ENCODE results near the gene MAG.

MAG gene

DNA sequence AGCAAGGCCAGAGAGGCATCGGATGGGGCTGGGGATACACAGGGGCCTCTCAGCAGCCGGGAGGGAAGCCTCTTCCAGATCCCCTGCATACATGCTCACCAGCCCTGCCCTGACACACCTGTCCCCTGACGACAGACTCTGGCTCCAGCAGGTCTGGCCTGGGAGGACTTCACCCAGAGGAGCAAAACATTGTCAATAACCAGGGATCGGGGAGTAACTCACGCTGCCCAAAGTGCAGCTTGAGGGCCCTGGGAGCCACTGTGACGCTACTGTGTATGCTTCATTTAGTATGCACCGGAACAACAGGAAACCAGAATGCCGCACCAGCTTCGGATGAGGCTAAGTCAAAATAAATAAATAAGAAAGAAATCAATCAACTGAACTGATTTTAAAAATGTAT, 24.6 kb downstream of the MAG start:
- DNase-seq (ENCODE audit: low read depth, low spot score), result no peak

- no peak for DNase-seq (ENCODE audit: low read depth, low spot score)
Observed at GRCh38 chr19:35317464-35318043, 25.6 kb downstream of the MAG start.

DNA sequence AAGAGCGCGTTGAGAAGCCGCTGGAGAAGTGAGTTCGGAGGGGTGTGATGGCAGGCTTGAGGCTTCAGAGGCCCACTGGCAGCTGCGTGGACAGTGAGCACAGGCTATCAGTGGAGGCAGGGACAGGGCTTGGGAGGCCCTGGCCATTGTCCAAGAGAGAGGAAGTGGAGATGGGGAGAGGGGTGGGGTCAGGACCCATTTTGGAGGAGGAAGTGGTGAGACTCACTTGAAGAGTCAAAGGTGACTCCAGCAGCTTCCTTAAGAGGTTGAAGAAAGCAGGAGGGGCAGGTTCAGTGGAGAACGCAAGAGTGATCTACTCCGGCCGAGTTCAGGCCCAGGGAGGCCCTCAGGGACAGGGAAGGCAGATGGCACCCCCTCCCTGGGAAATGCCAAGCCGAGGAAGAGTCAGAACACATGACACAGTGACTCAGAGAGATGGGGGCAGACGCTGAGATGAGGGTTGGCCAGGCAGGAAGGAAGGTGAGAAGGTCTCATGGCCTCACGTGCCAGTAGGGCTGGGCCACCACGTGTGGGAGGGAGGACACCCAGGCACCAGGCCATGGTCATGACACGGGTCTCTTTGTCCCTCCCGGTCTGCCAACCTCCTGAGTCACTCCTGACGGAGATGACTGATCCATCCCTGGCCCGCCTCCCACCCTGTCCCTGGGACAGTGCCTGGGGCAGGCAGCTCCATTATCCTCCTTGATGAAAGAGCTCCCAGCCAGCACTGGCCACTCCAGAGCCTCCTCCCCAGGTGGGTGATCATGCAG, 26.9 kb downstream of the MAG start:
- no peak for DNase-seq (ENCODE audit: low read depth, low spot score)

GRCh38 chr19:35320065-35320713, 28.2 kb downstream of the MAG start:
- no peak for DNase-seq (ENCODE audit: low read depth, low spot score)

DNA sequence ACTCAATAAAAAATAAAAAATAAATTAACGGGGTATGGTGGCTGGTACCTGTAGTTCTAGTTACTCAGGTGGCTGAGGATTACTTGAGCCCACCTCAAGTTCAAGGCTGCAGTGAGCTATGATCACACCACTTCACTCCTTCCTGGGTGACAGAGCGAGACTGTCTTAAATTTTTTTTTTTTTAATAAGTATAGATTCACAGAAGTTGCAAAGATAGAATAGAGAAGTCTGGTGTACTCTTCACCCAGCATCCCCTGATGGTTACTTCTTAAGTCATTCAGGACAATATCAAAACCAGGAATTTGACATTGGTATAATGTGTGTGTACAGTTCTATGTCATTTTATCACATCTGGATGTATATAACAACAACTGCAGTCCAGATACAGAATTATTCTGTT, 29.3 kb downstream of the MAG start:
- DNase-seq (ENCODE audit: low read depth, low spot score), result no peak

DNA sequence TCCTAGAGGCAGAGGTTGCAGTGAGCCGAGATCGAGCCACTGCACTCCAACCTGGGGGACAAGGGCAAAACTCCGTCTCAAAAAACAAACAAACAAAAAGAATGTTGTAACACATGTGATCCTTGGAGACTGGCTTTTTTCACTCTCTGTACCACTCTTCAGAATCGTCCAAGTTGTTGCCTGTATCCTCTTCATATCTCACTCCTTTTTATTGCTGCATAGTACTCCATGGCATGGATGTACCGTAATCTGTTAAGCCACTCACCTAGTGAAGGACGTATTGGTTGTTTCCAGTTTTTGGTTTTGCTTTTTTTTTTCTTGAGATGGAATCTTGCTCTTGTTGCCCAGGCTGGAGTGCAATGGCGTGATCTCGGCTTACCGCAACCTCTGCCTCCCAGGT, 30.1 kb downstream of the MAG start:
- no peak for DNase-seq (ENCODE audit: low read depth, low spot score)

GRCh38 chr19:35327642-35328041, 35.7 kb downstream of the MAG start:
- no peak for DNase-seq (ENCODE audit: low read depth, low spot score)

DNA sequence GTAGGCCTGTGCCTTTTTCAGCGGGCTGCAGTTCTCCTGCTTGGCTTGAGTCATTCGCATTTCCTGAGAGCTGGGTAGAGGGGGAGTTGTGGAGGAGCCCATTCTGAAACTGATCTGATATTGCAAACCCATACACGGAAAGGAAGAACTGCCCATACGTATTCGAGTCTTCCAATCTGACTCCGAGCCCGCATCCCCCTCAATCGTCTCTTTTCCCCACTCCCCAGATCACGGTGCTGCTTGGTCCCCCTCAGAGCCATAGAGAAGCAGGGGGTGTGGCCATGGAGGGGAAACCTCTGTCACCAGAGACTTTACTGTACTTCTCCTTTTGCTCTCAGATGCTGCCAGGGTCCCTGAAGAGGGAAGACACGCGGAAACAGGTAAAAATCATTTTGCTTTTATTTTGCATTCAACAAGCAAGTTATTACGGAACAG, 36.9 kb downstream of the MAG start, which contains the start of gene CD22:
Gene CD22, plus strand, starts transcription at position 337 of the 435 bp plus-strand sequence. CDS start 2,854 bp downstream, outside the sequence.
- DNase-seq (ENCODE audit: low read depth, low spot score), result no peak

- no peak for DNase-seq (ENCODE audit: low read depth, low spot score)
Observed at GRCh38 chr19:35329323-35329722, 37.4 kb downstream of the MAG start.

- no peak for DNase-seq (ENCODE audit: low read depth, low spot score)
Observed at GRCh38 chr19:35330475-35330874, 38.5 kb downstream of the MAG start.

GRCh38 chr19:35331551-35332214, 39.7 kb downstream of the MAG start:
- DNase-seq (ENCODE audit: low read depth, low spot score), result no peak

- no peak for DNase-seq (ENCODE audit: low read depth, low spot score)
Observed at GRCh38 chr19:35332817-35333216, 40.9 kb downstream of the MAG start.

- DNase-seq (ENCODE audit: low read depth, low spot score), result no peak
Observed at GRCh38 chr19:35334144-35334753, 42.3 kb downstream of the MAG start.

DNA sequence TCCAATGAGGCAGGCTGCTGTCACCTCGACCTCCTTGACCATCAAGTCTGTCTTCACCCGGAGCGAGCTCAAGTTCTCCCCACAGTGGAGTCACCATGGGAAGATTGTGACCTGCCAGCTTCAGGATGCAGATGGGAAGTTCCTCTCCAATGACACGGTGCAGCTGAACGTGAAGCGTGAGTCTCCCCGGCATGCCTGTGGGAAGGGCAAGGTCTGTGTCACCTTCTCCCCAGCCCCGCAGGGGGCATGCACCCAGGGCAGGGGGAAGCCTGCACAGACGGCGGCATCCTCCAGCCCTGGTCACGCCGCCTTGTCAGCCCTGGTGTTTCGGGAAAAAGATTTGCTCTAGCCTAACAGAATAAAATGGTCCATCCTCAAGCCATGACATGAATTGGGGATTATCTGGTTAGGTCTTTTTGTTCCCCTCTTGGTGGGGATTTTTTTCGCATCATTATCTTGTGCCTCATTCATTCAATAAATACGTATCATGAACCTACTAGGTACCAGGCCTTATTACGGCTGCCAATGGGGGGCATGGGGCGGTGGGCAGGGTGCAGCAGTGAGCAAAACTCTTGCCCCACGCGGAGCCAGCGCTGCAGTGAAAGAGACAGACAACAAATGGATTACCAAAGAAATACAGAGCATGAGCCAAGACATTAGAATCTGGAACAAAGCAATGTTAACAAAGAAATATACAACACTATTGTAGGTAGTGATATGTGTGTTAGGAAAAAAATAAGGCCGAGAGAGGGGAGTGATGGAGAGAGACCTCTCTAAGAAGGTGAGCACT, 44.4 kb downstream of the MAG start:
- no peak for DNase-seq (ENCODE audit: low read depth, low spot score)

GRCh38 chr19:35337097-35337983, 45.4 kb downstream of the MAG start:
- no peak for DNase-seq (ENCODE audit: low read depth, low spot score)

DNA sequence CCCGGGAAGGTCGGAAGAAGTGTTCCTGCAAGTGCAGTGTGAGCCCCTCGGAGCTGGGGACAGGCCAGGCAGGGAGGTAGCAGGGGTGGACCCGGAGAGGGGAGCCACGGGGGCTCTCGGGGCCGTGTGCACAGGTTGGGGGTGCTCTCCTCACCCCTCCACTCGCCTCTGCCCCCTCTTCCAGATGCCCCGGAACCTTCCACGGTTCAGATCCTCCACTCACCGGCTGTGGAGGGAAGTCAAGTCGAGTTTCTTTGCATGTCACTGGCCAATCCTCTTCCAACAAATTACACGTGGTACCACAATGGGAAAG, 46.0 kb downstream of the MAG start:
- no peak for DNase-seq (ENCODE audit: low read depth, low spot score)

DNA sequence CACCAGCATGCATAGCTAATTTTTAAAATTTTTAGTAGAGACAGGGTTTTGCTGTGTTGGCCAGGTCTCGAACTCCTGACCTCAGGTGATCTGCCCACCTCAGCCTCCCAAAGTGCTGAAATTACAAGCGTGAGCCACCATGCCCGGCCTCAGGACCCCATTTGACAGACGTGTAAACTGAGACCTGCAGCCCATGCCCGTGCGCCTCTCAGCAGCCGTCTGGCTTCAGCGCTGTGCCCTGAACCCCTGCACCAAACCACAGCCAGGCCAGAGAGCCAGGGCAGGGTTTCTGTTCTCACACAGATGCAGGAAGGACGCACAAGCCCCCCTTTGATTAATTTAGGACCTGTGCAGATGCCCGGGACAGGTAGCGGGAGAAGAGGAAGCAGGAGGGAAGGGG, 48.5 kb downstream of the MAG start:
- DNase-seq (ENCODE audit: low read depth, low spot score), result no peak

DNA sequence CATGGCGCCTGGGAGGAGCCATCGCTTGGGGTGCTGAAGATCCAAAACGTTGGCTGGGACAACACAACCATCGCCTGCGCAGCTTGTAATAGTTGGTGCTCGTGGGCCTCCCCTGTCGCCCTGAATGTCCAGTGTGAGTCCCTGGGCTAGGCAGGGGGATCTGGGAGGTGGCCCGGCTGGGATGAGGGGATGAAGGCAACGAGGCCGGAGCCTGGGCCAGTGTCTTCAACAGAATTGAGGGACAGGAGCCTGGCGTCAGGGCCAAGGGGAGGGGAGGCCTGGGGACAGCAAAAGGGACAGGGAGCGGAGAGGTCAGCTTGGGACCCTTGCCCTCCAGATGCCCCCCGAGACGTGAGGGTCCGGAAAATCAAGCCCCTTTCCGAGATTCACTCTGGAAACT, 49.0 kb downstream of the MAG start:
- no peak for DNase-seq (ENCODE audit: low read depth, low spot score)

DNA sequence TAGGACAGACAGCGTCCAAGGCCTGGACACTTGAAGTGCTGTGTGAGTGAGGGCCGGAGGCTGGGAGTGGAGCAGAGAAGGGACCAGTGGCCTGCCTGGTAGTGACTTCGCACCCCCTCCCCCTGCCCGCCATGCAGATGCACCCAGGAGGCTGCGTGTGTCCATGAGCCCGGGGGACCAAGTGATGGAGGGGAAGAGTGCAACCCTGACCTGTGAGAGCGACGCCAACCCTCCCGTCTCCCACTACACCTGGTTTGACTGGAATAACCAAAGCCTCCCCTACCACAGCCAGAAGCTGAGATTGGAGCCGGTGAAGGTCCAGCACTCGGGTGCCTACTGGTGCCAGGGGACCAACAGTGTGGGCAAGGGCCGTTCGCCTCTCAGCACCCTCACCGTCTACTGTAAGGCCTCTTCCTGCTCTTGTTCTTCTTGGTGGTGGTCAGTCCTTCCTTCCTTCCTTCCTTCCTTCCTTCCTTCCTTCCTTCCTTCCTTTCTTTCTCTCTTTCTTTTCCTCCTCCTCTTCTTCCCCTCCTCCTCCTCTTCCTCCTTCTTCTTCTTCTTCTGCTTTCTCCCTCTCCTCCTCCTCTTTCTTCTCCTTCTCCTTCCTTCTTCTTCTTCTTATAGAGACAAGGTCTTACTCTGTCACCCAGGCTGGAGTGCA, 49.7 kb downstream of the MAG start:
- no peak for DNase-seq (ENCODE audit: low read depth, low spot score)

DNA sequence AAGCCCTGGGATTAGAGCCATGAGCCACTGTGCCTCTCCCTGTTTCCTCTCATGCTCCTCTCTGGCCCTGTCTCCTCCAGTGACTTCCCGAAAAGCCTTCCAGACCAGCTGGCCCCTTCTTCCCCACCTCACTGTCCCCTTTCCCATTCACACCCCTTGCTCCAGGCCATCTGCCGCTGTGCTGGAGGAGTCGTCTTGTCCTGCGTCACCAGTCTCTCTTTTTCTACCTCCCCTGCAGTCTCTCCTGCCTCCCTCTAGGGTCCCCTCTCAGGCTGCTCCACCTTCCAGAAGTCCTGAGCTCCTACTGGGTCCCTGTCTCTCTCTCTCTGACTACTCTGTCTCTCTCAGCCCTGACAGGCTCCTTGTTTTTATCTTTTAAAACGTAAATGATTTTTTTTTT, 50.5 kb downstream of the MAG start:
- DNase-seq (ENCODE audit: low read depth, low spot score), result no peak

All from brain pericyte (primary cell).